ENCODE data around the gene GALNT15.

- no peak for TF ChIP-seq CTCF (IDR thresholded peaks at IDR 0.05)
- no peak for TF ChIP-seq POLR2A (IDR thresholded peaks at IDR 0.05)
Observed at GRCh38 chr3:16211176-16211904, 36.9 kb downstream of the GALNT15 start.

Data from Peyer's patch (tissue), 4 donors.